ENCODE results near the gene ZC3H10. TPM values are rescaled to one million over a fixed set of nuclear protein-coding genes. Genes with fewer than 3 reads are reported as not detected.

Gene ZC3H10
- total RNA-seq, 1 donor from 2014 or later: 4.1 TPM

GRCh38 chr12:56078931-56079722 lies 38.9 kb upstream of the ZC3H10 start:
- Histone ChIP-seq H3K27ac (ENCODE audit: low read depth, low read length) (no peak overlapping the region), H3K4me1 (ENCODE audit: insufficient read depth, low read length) (peaks cover 6% of the 10 kb centered on the region), H2AFZ (ENCODE audit: low read depth, low read length) (peak overlapping the region; percentile 95), H3K36me3 (ENCODE audit: insufficient read depth, low read length) (no peaks in the 10 kb centered on the region), H3K79me2 (ENCODE audit: insufficient read depth, low read length) (no peaks in the 10 kb centered on the region), H3K4me2 (ENCODE audit: low read length) (peak overlapping the region; percentile 99), H3K9me3 (ENCODE audit: insufficient read depth, low read depth, low read length) (no peaks in the 10 kb centered on the region), H4K20me1 (ENCODE audit: insufficient read depth, low read length) (no peaks in the 10 kb centered on the region), H3K4me3 (ENCODE audit: insufficient read depth, low read depth, low read length) (peak overlapping the region; percentile 68), H3K27me3 (ENCODE audit: insufficient read depth, low read length) (peaks cover 26% of the 10 kb centered on the region), H3K9ac (ENCODE audit: low read length) (peak overlapping the region; percentile 68)
- Mint-ChIP-seq H3K27ac (ENCODE audit: unreplicated experiment) (no peak overlapping the region), H3K4me3 (ENCODE audit: unreplicated experiment) (peak overlapping the region; percentile 76), H3K36me3 (ENCODE audit: low read depth, unreplicated experiment) (peaks cover 2% of the 10 kb centered on the region), H3K27me3 (ENCODE audit: low read depth, unreplicated experiment) (peaks cover 6% of the 10 kb centered on the region), H3K9me3 (ENCODE audit: unreplicated experiment) (no peaks in the 10 kb centered on the region), H3K4me1 (ENCODE audit: low read depth, unreplicated experiment) (no peaks in the 10 kb centered on the region)
- peak; percentile 58 for DNase-seq (ENCODE audit: low read depth)
- no peak for FAIRE-seq
- TF ChIP-seq CTCF (IDR thresholded peaks at IDR 0.05; ENCODE audit: insufficient read depth, low read depth, low read length) (peak; percentile 58), EZH2 (IDR thresholded peaks at IDR 0.05; ENCODE audit: insufficient read depth, low read length) (no peak)

GRCh38 chr12:56079723-56080555 lies 38.1 kb upstream of the ZC3H10 start, which contains the start of gene ERBB3:
Gene ERBB3 (plus strand): TSS chr12:56080165. CDS start chr12:56080301, 136 bp downstream.
- no peaks in the 10 kb centered on the region for H3K36me3 ChIP-seq (ENCODE audit: insufficient read depth, low read length)
- H3K27ac Mint-ChIP-seq (ENCODE audit: unreplicated experiment): no peak within 1 kb of the TSS
- H3K79me2 ChIP-seq (ENCODE audit: insufficient read depth, low read length): no peaks in the 10 kb centered on the region
- no peaks in the 10 kb centered on the region for H4K20me1 ChIP-seq (ENCODE audit: insufficient read depth, low read length)
- H3K9me3 Mint-ChIP-seq (ENCODE audit: unreplicated experiment): no peaks in the 10 kb centered on the region
- FAIRE-seq (no peak), DNase-seq (ENCODE audit: low read depth) (peak; percentile 81)
- no peaks in the 10 kb centered on the region for H3K9me3 ChIP-seq (ENCODE audit: insufficient read depth, low read depth, low read length)
- H3K27me3 Mint-ChIP-seq (ENCODE audit: low read depth, unreplicated experiment): peaks cover 6% of the 10 kb centered on the region
- peak within 1 kb of the TSS; percentile 68 for H3K4me3 ChIP-seq (ENCODE audit: insufficient read depth, low read depth, low read length)
- no peak within 1 kb of the TSS for H3K27ac ChIP-seq (ENCODE audit: low read depth, low read length)
- H3K9ac ChIP-seq (ENCODE audit: low read length): peak within 1 kb of the TSS; percentile 68
- peak within 1 kb of the TSS; percentile 78 for H3K4me3 Mint-ChIP-seq (ENCODE audit: unreplicated experiment)
- TF ChIP-seq EZH2 (IDR thresholded peaks at IDR 0.05; ENCODE audit: insufficient read depth, low read length) (peak; percentile 40), CTCF (IDR thresholded peaks at IDR 0.05; ENCODE audit: insufficient read depth, low read depth, low read length) (no peak)
- peak within 1 kb of the TSS; percentile 95 for H2AFZ ChIP-seq (ENCODE audit: low read depth, low read length)
- H3K4me1 ChIP-seq (ENCODE audit: insufficient read depth, low read length): peaks cover 6% of the 10 kb centered on the region
- H3K4me2 ChIP-seq (ENCODE audit: low read length): peak within 1 kb of the TSS; percentile 99
- peaks cover 26% of the 10 kb centered on the region for H3K27me3 ChIP-seq (ENCODE audit: insufficient read depth, low read length)
- no peaks in the 10 kb centered on the region for H3K4me1 Mint-ChIP-seq (ENCODE audit: low read depth, unreplicated experiment)
- peaks cover 2% of the 10 kb centered on the region for H3K36me3 Mint-ChIP-seq (ENCODE audit: low read depth, unreplicated experiment)
